Colonic mucosa (tissue), 4 donors: ENCODE measurements around the gene TRPT1. TPM values are rescaled to one million over a fixed set of nuclear protein-coding genes. Genes with fewer than 3 reads are reported as not detected.

Experiments used
- DNase-seq: peaks from one replicate; pipeline ENCODE4 v3.0.0-alpha.2; 2020
- H3K27ac ChIP-seq: fragments of 200-600 bp; one replicate; pipeline ENCODE4 v1.8.0; 2021
- H3K27me3 ChIP-seq: fragments of 200-600 bp; one replicate; pipeline ENCODE4 v1.8.0; 2021
- H3K36me3 ChIP-seq: fragments of 200-600 bp; one replicate; pipeline ENCODE4 v1.8.0; 2021
- H3K4me1 ChIP-seq: fragments of 200-600 bp; one replicate; pipeline ENCODE4 v1.8.0; 2021; ENCODE audit warnings: mild to moderate bottlenecking
- H3K4me3 ChIP-seq: fragments of 200-600 bp; one replicate; pipeline ENCODE4 v1.8.0; 2021
- H3K9ac ChIP-seq, 2 donors: one replicate each; pipeline ENCODE4 v1.7.0; 2013; ENCODE audit warnings: control low read depth in 2 of 2, low read depth in 2 of 2, low read length in 2 of 2
- H3K9me3 ChIP-seq: fragments of 200-600 bp; one replicate; pipeline ENCODE4 v1.8.0; 2021
- intact Hi-C: fragments of 100-400 bp; cut with DNase I; formaldehyde crosslinking; loops from one replicate; pipeline ENCODE4 v1.14.1; 2022
- total RNA-seq, 2 donors: library from RNA; stranded (reverse); fragmentation: NEBNext Ultra II Directional in 1 of 2; extraction: Animal tissue kit (Norgen Biotek cat#: 25700) in 1 of 2; gene quantifications; one replicate each; pipeline ENCODE4 v1.2.1, GENCODE V29; 2021
- TF ChIP-seq, protein P1 (sequence below): fragments of 200-600 bp; IDR thresholded peaks from one replicate; pipeline ENCODE4 v1.8.0; 2022; ENCODE audit warnings: antibody characterized with exemption, mild to moderate bottlenecking
- donor health status: healthy.
- donor health status: DM: no; HTN: no; CAD: no.
- donor health status: DM: no; HTN: no; CAD: no.

Gene TRPT1
- total RNA-seq, 2 donors from 2014 or later: 52.3 to 63.6 TPM

DNA sequence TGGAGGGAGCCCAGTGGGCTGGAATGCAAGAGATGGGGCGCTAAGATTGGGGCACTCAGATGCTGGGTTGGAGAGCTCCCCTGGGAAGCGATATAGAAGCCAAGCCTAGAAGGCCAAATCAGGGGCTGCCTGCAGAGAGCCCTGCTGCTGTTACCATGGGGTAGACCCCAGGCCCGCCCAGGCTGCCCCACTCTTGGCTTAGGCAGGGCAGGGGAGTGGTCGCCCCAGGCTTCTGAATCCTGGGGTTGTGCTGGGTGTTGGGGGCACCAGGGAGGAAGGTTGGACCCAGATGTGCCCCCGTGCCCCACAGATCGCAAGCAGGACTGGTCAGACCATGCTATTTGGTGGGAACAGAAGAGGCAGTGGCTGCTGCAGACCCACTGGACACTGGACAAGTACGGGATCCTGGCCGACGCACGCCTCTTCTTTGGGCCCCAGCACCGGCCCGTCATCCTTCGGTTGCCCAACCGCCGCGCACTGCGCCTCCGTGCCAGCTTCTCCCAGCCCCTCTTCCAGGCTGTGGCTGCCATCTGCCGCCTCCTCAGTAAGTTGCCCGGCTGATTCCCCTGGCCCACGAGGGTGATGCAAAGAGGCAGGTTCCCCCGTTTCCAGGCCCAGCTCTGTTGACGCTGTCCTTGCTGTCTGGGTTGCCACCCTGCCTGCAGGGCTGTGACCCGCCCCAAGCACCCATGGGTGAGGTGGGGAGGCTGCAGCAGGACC lies 15.5 kb downstream of the TRPT1 start:
- no peak for DNase-seq
- H3K36me3 ChIP-seq: no peaks in the 10 kb centered on the region

DNA sequence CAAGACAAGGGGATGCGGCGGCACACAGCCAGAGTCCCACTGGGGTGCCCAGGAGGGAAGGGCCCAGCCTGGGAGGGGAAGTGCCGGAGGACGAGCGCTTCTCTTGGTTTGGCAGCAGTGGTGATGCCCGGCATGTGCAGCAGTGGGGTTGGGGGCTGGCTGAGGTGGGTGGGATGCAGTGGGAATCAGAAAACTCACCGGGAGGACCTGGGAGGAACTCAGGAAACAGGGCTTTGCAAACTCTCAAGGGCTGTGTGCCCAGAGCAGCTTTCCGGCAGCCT lies 16.5 kb downstream of the TRPT1 start:
- TF ChIP-seq, protein P1, sequence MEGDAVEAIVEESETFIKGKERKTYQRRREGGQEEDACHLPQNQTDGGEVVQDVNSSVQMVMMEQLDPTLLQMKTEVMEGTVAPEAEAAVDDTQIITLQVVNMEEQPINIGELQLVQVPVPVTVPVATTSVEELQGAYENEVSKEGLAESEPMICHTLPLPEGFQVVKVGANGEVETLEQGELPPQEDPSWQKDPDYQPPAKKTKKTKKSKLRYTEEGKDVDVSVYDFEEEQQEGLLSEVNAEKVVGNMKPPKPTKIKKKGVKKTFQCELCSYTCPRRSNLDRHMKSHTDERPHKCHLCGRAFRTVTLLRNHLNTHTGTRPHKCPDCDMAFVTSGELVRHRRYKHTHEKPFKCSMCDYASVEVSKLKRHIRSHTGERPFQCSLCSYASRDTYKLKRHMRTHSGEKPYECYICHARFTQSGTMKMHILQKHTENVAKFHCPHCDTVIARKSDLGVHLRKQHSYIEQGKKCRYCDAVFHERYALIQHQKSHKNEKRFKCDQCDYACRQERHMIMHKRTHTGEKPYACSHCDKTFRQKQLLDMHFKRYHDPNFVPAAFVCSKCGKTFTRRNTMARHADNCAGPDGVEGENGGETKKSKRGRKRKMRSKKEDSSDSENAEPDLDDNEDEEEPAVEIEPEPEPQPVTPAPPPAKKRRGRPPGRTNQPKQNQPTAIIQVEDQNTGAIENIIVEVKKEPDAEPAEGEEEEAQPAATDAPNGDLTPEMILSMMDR: no peak
- no peak overlapping the region for H3K27ac ChIP-seq
- H3K9me3 ChIP-seq: no peaks in the 10 kb centered on the region
- no peak for DNase-seq
- no peak overlapping the region for H3K4me3 ChIP-seq
- no peaks in the 10 kb centered on the region for H3K27me3 ChIP-seq
- no peak overlapping the region for H3K9ac ChIP-seq
- intact Hi-C loops: no loop called here
- H3K4me1 ChIP-seq: peaks cover 17% of the 10 kb centered on the region
- no peaks in the 10 kb centered on the region for H3K36me3 ChIP-seq

More for the DNA sequence above, 15.5 kb downstream of the TRPT1 start:
- no peaks in the 10 kb centered on the region for H3K9me3 ChIP-seq
- no peak overlapping the region for H3K9ac ChIP-seq
- H3K4me3 ChIP-seq: no peak overlapping the region
- TF ChIP-seq, protein P1: no peak
- intact Hi-C loops: no loop called here
- no peak overlapping the region for H3K27ac ChIP-seq
- H3K27me3 ChIP-seq: no peaks in the 10 kb centered on the region
- H3K4me1 ChIP-seq: peaks cover 12% of the 10 kb centered on the region

DNA sequence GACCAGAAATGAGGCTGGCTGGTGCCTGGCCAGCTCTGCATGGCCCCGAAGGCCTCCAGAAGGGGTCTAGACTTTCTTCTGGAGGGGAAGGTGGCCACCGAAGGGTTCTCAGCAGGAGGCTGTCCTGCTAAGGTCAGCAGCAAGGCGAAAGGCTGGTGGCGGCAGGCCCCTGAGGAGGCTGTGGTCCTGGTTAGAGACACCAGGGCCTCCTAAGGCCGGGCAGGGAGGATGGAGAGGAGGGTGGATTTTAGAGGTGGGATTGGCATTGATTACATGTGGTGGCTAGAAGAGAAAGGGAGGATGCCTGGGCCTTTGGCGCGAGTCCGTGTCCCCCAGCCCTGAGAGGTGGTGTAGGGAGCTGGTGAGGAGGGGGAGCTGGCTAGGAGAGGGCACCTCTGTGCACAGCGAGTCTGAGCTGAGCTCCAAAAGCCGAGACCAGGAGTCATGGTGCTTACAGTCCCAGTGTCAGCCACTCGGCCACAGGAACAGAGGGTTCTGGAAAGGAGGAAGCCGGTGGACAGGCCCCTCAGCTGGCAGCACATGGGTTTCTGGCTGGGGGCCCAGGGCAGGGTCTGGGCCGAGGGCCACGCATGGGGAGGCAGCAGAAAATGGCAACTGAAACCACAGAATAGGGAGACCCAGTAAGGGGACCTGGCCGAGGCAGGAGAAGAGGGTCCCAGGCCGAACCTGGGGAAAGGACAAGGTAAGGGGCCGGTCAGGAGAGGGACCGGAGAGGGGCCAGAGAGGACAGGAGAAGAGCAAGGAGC lies 17.0 kb downstream of the TRPT1 start:
- peaks cover under 1% of the 10 kb centered on the region for H3K36me3 ChIP-seq
- no peaks in the 10 kb centered on the region for H3K27me3 ChIP-seq
- TF ChIP-seq, protein P1: no peak
- H3K9me3 ChIP-seq: no peaks in the 10 kb centered on the region
- intact Hi-C loops: no loop called here
- DNase-seq: no peak
- H3K4me3 ChIP-seq: no peak overlapping the region
- H3K9ac ChIP-seq: no peak overlapping the region
- peaks cover 17% of the 10 kb centered on the region for H3K4me1 ChIP-seq
- H3K27ac ChIP-seq: peak overlapping the region; percentile 85

DNA sequence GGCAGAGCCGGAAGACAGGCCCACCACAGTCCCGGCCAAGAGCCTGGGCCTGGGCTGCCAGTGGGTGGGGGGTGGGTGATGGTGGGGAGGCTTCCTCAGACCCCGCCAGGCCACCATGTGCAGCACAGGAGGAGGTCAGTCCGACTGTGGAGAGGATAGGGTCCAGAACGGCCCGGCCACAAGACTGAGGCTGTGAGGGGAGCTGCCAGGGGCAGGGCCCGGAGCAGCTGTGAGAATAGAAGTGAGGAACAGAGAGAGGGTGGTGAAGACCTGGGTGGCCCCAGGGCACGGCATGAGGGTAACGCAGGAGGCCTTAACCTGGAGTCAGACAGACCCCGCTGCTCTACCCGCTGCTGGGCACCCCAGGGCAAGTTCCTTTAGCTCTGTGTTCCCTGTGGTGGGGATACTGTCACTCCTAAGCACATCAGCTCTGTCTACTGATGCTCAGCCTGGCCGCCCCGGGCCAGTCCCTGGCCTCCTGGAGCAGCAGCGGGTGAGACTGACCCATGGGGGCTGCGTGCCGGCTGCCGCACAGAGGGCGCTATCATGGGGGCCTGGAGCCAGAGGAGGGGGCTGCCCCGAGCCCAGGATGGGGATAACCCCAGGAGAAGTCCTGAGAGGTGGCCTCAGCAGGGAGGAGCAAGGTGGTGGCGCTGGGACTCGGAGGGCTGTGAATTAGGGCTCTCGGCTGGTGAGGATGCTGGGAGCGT lies 17.7 kb downstream of the TRPT1 start:
- Histone ChIP-seq H3K36me3 (peaks cover 8% of the 10 kb centered on the region), H3K9ac (peak overlapping the region; percentile 53 to 76), H3K27ac (peak overlapping the region; percentile 85), H3K4me3 (peak overlapping the region; percentile 49), H3K27me3 (no peaks in the 10 kb centered on the region), H3K4me1 (peaks cover 17% of the 10 kb centered on the region), H3K9me3 (no peaks in the 10 kb centered on the region)
- intact Hi-C loops: no loop called here
- no peak for DNase-seq
- TF ChIP-seq, protein P1: no peak

DNA sequence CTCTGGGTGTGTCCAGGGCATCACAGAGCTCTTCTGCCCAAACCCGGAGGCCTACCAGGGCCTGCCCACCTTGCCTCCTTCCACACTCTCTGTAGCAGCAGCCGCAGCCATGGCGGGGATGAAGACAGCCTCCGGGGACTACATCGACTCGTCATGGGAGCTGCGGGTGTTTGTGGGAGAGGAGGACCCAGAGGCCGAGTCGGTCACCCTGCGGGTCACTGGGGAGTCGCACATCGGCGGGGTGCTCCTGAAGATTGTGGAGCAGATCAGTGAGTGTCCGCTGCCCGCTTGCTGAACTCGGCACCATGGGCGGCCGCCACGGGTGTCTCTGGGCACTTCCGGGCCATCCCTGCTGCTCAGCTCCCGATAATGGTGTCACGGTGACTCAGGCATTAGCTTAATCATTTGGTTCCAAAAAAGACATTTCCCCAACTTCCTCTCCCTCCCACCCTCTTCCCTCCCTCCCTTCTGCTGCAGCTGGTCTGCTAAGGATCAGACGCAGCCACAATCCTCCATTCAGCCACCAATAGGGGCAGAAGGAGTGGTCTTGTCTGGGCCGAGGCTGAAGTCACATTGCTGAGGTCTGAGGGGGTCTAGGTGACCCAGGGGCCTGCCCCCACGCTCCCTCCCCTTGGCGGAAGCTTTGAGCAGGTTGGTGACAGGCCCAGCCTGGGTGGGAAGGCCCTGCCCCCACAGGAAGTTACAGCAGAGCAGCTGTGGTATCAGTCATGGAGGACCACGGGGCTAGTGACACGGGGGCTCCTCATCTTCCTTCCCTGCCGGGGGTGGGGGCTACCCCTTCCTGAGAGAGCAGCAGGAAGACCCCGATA lies 18.5 kb downstream of the TRPT1 start:
- Histone ChIP-seq H3K9ac (peak overlapping the region; percentile 76 to 97), H3K36me3 (peaks cover 16% of the 10 kb centered on the region), H3K27ac (peak overlapping the region; percentile 85), H3K4me1 (peaks cover 17% of the 10 kb centered on the region), H3K4me3 (peak overlapping the region; percentile 49), H3K9me3 (no peaks in the 10 kb centered on the region), H3K27me3 (no peaks in the 10 kb centered on the region)
- peak; percentile 57 for DNase-seq
- intact Hi-C loops: no loop called here
- TF ChIP-seq, protein P1: no peak
